Measurements from ENCODE around the gene PLEKHM3.

DNA sequence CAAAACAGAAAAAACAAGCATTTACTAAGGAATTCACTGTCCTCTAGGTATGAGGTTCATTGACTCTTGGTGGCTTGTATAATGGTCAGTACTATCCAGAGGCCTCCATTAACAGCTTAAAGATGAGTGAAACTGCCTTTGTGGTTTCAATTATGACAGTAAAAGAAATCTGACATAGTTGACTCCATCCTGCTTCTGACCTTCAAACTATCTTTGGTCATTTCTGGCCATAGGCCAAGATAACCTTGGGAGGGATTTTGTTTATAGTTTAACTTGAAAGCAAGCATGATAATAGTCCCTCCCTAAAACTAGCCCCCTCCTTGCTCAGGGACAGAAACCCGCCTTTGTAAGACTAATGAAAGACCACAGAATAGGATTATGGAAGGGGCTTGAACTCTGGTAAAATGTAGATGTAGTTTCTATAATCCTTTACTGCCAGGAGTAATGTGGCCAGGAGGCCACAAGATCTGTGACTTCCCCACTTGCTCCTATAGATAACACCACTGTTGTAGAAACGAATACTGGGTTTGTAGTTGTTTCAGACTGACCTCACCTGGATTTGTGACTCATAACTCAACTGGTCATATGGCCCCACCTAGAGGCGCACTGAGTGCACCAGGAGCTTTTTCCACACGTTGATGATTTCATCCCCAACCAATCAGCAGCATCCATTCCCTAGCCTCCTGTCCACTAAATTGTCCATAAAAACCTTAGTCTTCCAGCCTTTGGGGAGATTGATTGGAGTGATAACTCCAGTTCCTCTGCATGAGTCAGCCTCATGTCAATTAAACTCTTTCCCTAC, 8.6 kb upstream of the PLEKHM3 start:
- TF ChIP-seq YY1 (IDR thresholded peaks at IDR 0.05; ENCODE audit: insufficient read depth, insufficient read length) = no peak
- TF ChIP-seq ZNF274 (IDR thresholded peaks at IDR 0.05; ENCODE audit: low read depth, low read length) = no peak
